Measurements from ENCODE around the gene CORO1C.

The CORO1C gene

GRCh38 chr12:108702595-108703320 lies 28.6 kb downstream of the CORO1C start:
- no peak overlapping the region for H3K4me3 ChIP-seq (replicated peaks; ENCODE audit: low read depth, low read length)

GRCh38 chr12:108701779-108702441 lies 29.4 kb downstream of the CORO1C start:
- H3K4me3 ChIP-seq (replicated peaks; ENCODE audit: low read depth, low read length) = no peak overlapping the region
- no peak for TF ChIP-seq CTCF (IDR thresholded peaks at IDR 0.05; ENCODE audit: low read length, missing control alignments)
- DNase-seq (ENCODE audit: low read depth) = peak; percentile 79

More at GRCh38 chr12:108702595-108703320, 28.6 kb downstream of the CORO1C start:
- TF ChIP-seq CTCF (IDR thresholded peaks at IDR 0.05; ENCODE audit: low read length, missing control alignments) = no peak
- no peak for DNase-seq (ENCODE audit: low read depth)

GRCh38 chr12:108700833-108701541 lies 30.3 kb downstream of the CORO1C start:
- peak; percentile 26 for DNase-seq (ENCODE audit: low read depth)
- TF ChIP-seq CTCF (IDR thresholded peaks at IDR 0.05; ENCODE audit: low read length, missing control alignments) = no peak
- H3K4me3 ChIP-seq (replicated peaks; ENCODE audit: low read depth, low read length) = no peak overlapping the region

- DNase-seq (ENCODE audit: low read depth) = peak; percentile 73
- no peak overlapping the region for H3K4me3 ChIP-seq (replicated peaks; ENCODE audit: low read depth, low read length)
- no peak for TF ChIP-seq CTCF (IDR thresholded peaks at IDR 0.05; ENCODE audit: low read length, missing control alignments)
Observed at GRCh38 chr12:108699955-108700563, 31.3 kb downstream of the CORO1C start.

- no peak overlapping the region for H3K4me3 ChIP-seq (replicated peaks; ENCODE audit: low read depth, low read length)
- DNase-seq (ENCODE audit: low read depth) = no peak
Observed at GRCh38 chr12:108697905-108698304, 33.4 kb downstream of the CORO1C start.

GRCh38 chr12:108696996-108697290 lies 34.4 kb downstream of the CORO1C start:
- TF ChIP-seq CTCF (IDR thresholded peaks at IDR 0.05; ENCODE audit: low read length, missing control alignments) = no peak
- peak overlapping the region; percentile 18 for H3K4me3 ChIP-seq (replicated peaks; ENCODE audit: low read depth, low read length)
- DNase-seq (ENCODE audit: low read depth) = no peak

More at GRCh38 chr12:108697905-108698304, 33.4 kb downstream of the CORO1C start:
- no peak for TF ChIP-seq CTCF (IDR thresholded peaks at IDR 0.05; ENCODE audit: low read length, missing control alignments)
